ENCODE results near the gene PDK4.

DNA sequence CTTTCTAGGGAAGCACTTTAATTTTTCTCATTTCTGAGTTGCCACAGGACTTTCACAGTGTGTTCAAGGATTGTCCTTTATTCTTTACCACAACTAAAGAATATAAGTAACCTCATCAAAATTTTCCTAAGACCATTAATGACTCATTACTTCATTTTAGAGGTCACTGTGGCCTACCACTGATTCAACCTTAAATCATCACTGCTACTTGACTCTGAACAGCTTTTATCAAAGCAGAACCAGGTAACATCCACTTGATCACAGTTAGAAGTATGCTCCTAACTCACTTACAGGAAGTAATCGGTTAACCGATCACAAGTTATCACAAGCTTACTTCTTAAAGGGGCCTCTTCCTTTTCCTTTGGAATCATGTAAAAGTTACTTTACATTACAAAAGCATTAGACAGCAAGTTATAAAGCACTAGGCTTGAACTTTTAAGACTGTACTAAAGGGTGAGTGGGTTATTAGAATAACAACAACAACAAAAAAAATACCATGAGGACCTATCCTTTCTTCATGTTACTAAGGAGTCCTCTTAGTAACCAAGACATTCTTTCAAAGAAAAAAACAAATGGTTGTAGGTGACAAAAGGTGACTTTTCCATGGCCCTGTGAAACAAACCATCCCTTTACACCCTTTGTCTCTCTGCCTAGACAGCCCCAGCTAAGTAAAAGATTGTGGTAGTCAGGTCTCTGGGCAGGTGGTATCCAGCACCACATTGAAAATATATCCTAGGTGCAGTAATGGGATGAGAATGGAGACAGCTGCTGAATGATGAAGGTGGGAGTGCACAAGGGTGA, 40.0 kb upstream of the PDK4 start:
- TF ChIP-seq, protein P1, sequence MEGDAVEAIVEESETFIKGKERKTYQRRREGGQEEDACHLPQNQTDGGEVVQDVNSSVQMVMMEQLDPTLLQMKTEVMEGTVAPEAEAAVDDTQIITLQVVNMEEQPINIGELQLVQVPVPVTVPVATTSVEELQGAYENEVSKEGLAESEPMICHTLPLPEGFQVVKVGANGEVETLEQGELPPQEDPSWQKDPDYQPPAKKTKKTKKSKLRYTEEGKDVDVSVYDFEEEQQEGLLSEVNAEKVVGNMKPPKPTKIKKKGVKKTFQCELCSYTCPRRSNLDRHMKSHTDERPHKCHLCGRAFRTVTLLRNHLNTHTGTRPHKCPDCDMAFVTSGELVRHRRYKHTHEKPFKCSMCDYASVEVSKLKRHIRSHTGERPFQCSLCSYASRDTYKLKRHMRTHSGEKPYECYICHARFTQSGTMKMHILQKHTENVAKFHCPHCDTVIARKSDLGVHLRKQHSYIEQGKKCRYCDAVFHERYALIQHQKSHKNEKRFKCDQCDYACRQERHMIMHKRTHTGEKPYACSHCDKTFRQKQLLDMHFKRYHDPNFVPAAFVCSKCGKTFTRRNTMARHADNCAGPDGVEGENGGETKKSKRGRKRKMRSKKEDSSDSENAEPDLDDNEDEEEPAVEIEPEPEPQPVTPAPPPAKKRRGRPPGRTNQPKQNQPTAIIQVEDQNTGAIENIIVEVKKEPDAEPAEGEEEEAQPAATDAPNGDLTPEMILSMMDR (conservative IDR thresholded peaks at IDR 0.05; ENCODE audit: low read depth, low read length): no peak
- TF ChIP-seq EZH2 (IDR thresholded peaks at IDR 0.05; ENCODE audit: borderline replicate concordance, low read depth, low read length, poor library complexity, severe bottlenecking): no peak

Data from A673 (cell line).